Gastroesophageal sphincter (tissue), 4 donors: ENCODE measurements around the gene CNPY4. TPM values are rescaled to one million over a fixed set of nuclear protein-coding genes. Genes with fewer than 3 reads are reported as not detected.

Experiments used
- ATAC-seq: fragments of 150-250 bp; one replicate; pipeline ENCODE4 v1.9.1; 2016; ENCODE audit warnings: mild to moderate bottlenecking, moderate library complexity
- H3K27ac ChIP-seq, 4 donors: fragments of 200-600 bp; sonication (generic) in 3 of 4; 1 replicate in 3 of 4; 2 replicates in 1 of 4; pipeline ENCODE4 v1.5.1; 2016 to 2019
- H3K27me3 ChIP-seq: fragments of 200-600 bp; sonication (generic); one replicate; pipeline ENCODE4 v1.5.1; 2019
- H3K36me3 ChIP-seq, 2 donors: fragments of 200-600 bp; sonication (generic); one replicate each; pipeline ENCODE4 v1.5.1; 2019; ENCODE audit warnings: control low read depth in 1 of 2
- H3K4me1 ChIP-seq, 3 donors: fragments of 200-600 bp; sonication (generic); 1 replicate in 2 of 3; 2 replicates in 1 of 3; pipeline ENCODE4 v1.5.1; 2016 to 2019; ENCODE audit warnings: control low read depth in 2 of 3
- H3K4me3 ChIP-seq, 2 donors: fragments of 200-600 bp; sonication (generic); one replicate each; pipeline ENCODE4 v1.5.1; 2019; ENCODE audit warnings: mild to moderate bottlenecking in 1 of 2, moderate library complexity in 1 of 2
- H3K9me3 ChIP-seq, 3 donors: fragments of 200-600 bp; sonication (generic); one replicate each; pipeline ENCODE4 v1.5.1; 2017 to 2019; ENCODE audit warnings: control low read depth in 2 of 3
- EP300 ChIP-seq: sonication (generic); formaldehyde crosslinking; IDR thresholded peaks from one replicate; pipeline ENCODE4 v1.6.1; 2017; ENCODE audit warnings: antibody characterized with exemption, mild to moderate bottlenecking
- POLR2A ChIP-seq, 2 donors: fragments of 450-650 bp; IDR thresholded peaks; one replicate each; pipeline ENCODE4 v1.6.1; 2017; ENCODE audit warnings: antibody characterized with exemption in 2 of 2, mild to moderate bottlenecking in 2 of 2, moderate library complexity in 1 of 2
- POLR2AphosphoS5 ChIP-seq: sonication (generic); formaldehyde crosslinking; IDR thresholded peaks from one replicate; pipeline ENCODE4 v1.6.1; 2017; ENCODE audit warnings: antibody characterized with exemption
- WGBS, 2 donors: methylation state at CpG; one replicate each; pipeline ENCODE4 v1.1.5; 2018; ENCODE audit warnings: low coverage in 1 of 2; 5-methylcytosine and 5-hydroxymethylcytosine counted together
- total RNA-seq, 4 donors: library from RNA; depleted of rRNA; stranded (reverse); fragments of >200 nt; gene quantifications; one replicate each; pipeline ENCODE4 v1.1.0, GENCODE V29; 2016
- TF ChIP-seq, protein P1 (sequence below), 4 experiments: fragments of 200-600 bp in 2 of 4; fragments of 450-650 bp in 2 of 4; sonication (generic) in 1 of 4; IDR thresholded peaks; one replicate each; pipeline ENCODE4 v1.5.1; 2017 to 2019; ENCODE audit warnings: antibody characterized with exemption in 4 of 4, mild to moderate bottlenecking in 2 of 4, moderate library complexity in 2 of 4

CNPY4 gene
- total RNA-seq, 4 donors from 2014 or later, result 13.0 to 21.0 (median 14.8) TPM

DNA sequence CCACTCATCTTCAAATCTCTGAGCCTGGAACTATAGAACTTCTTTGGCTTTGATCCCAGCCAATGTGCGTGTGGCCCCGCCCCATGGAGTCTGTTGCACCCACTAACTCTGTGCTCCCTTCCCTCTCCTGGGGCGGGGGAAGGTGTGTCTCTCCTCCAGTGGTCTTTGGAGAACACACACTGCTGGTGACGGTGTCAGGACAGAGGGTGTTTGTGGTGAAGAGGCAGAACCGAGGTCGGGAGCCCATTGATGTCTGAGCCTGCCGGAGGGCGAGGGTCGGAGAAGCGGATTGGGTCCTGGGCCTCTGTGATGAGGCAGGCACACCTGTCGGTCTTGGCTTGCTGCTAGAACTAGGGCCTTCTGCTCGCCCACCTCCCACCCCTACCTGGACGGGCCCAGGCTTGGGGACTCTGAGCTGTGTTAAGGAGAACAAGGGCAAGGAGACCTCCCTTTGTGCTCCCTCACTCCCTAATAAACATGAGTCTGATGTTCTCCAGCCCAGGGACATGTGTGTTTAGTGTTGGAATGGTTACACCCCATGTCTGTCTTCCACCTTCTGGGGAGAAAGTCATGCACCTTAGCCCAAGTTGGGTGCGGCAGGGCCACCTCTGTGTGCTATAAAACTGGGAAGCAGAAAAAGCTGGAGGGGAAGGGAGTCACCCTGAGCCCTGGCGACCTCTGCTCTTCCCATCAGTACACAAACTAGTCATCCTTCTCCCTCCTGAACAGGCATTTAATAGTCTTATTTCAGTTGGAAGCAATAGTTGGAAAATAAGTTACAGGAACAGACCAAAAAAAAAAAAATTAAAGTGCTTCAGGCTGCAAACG, 34.5 kb downstream of the CNPY4 start:
- Histone ChIP-seq H3K27me3 (no peaks in the 10 kb centered on the region), H3K27ac (no peak overlapping the region), H3K4me1 (peaks cover 0 to 60% (median 19%) of the 10 kb centered on the region in 3 donors), H3K9me3 (no peaks in the 10 kb centered on the region), H3K4me3 (no peak overlapping the region), H3K36me3 (peaks cover 0 to 59% of the 10 kb centered on the region in 2 donors)
- no peak for TF ChIP-seq POLR2A (IDR thresholded peaks at IDR 0.05)
- TF ChIP-seq, protein P1, sequence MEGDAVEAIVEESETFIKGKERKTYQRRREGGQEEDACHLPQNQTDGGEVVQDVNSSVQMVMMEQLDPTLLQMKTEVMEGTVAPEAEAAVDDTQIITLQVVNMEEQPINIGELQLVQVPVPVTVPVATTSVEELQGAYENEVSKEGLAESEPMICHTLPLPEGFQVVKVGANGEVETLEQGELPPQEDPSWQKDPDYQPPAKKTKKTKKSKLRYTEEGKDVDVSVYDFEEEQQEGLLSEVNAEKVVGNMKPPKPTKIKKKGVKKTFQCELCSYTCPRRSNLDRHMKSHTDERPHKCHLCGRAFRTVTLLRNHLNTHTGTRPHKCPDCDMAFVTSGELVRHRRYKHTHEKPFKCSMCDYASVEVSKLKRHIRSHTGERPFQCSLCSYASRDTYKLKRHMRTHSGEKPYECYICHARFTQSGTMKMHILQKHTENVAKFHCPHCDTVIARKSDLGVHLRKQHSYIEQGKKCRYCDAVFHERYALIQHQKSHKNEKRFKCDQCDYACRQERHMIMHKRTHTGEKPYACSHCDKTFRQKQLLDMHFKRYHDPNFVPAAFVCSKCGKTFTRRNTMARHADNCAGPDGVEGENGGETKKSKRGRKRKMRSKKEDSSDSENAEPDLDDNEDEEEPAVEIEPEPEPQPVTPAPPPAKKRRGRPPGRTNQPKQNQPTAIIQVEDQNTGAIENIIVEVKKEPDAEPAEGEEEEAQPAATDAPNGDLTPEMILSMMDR (IDR thresholded peaks at IDR 0.05), result no peak
- TF ChIP-seq EP300, result no peak
- TF ChIP-seq POLR2AphosphoS5, result no peak
- no peak for ATAC-seq
- 28 to 72% methylated on average over 4 of the region's 16 CpGs for WGBS, 2 donors

DNA sequence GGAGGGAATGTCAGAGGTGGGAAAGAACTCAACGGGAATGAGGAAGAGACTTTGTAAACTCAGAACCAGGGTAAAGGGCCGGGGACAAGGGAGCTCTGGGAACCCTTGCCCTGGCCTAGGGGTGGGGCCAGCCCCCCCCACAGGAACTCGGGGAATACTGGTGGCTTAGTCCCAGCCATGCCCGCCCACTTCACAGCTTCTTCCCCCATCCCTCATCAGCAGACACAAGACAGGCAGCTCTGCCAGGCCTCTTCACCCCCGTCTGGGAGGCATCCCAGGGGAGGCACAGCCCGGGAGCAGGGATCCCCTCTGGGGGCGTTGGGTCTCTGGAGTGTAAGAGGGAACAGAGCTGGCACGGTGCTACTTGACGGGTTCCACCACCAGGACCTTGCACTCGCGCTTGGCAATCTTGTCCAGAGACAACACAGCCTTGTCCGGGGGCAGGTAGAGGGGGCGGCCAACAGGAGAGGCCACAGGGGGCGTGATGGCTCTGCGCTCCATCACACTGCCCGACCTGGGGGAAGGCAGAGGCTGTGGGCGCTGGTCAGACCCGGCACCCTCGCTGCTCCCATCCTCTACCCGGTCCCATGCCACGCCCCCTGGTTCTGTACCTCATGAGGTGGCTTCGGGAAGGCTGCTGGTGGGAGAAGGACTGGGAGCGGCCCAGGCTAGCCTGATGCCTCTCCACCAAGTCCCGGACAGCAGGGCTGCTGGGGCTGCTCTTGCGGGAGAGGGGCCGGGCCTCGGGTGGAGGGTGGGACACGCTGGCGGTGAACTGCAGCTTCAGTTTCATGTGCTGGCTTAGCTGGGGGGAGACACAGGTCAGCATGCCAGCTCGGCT, 35.4 kb downstream of the CNPY4 start:
- Histone ChIP-seq H3K36me3 (peaks cover 0 to 59% of the 10 kb centered on the region in 2 donors), H3K9me3 (no peaks in the 10 kb centered on the region)
- no peak for ATAC-seq

DNA sequence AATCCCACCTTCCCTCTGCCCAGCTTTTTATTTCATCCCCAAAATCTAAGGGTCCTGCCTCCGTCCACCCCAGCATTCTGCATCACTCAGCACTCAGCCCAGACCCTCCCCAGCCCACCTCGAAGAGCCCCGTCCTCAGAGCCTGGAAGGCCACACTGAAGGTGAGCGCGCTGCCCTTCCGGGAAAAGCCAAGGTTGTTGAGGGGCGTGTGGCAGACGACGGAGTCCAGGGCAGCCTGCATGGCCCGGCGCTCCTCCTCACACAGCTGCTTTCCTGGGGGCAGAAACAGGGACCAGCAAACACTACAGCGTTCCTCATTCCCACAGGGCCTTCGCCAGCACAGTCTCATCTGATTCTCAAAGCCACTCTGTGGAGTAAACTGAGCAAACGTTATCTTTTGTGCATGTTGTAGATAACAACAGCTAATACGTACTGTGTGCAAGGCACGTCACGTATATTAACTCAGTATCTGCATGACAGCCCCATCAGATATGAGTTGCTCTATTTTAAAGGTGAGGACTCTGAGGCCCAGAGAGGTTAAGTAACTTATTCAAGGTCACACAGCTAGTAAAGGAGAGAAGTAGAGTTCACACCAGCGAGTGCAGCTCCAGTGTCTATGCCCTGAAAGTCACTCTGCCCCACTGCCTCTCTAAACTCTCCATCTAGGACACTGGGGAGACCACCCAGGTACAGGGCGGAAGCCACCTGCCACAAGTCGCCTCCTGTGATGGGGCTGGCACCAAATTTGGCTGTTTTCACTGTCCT, 36.3 kb downstream of the CNPY4 start:
- Histone ChIP-seq H3K27ac (no peak overlapping the region), H3K4me1 (peaks cover 0 to 49% (median 14%) of the 10 kb centered on the region in 3 donors), H3K36me3 (peaks cover 0 to 59% of the 10 kb centered on the region in 2 donors), H3K9me3 (no peaks in the 10 kb centered on the region), H3K27me3 (no peaks in the 10 kb centered on the region), H3K4me3 (no peak overlapping the region)
- WGBS, 2 donors, result 40 to 89% methylated on average over 2 to 5 of the region's 20 CpGs
- no peak for ATAC-seq
- TF ChIP-seq POLR2AphosphoS5 (no peak), POLR2A (IDR thresholded peaks at IDR 0.05) (no peak), EP300 (no peak)
- TF ChIP-seq, protein P1 (IDR thresholded peaks at IDR 0.05), result no peak

More for the DNA sequence above, 35.4 kb downstream of the CNPY4 start:
- WGBS, 2 donors, result 42 to 60% methylated on average over 1 to 6 of the region's 30 CpGs
- no peaks in the 10 kb centered on the region for H3K27me3 ChIP-seq
- TF ChIP-seq EP300 (no peak), POLR2AphosphoS5 (no peak), POLR2A (IDR thresholded peaks at IDR 0.05) (no peak)
- TF ChIP-seq, protein P1 (IDR thresholded peaks at IDR 0.05), result no peak
- H3K27ac ChIP-seq, result no peak overlapping the region
- no peak overlapping the region for H3K4me3 ChIP-seq
- peaks cover 0 to 58% (median 16%) of the 10 kb centered on the region in 3 donors for H3K4me1 ChIP-seq

- H3K27ac ChIP-seq, result peak overlapping the region in 3 of 4 donors; percentile 84 to 89 (median 85)
- H3K4me3 ChIP-seq, result no peak overlapping the region
- H3K36me3 ChIP-seq, result peaks cover 0 to 55% of the 10 kb centered on the region in 2 donors
- WGBS, 2 donors, result 82% methylated on average over 12 of the region's 16 CpGs; no CpG with 5 or more reads in 1 of the 2 donors
- H3K27me3 ChIP-seq, result no peaks in the 10 kb centered on the region
- TF ChIP-seq EP300, result no peak
- no peak for TF ChIP-seq POLR2AphosphoS5
- TF ChIP-seq POLR2A (IDR thresholded peaks at IDR 0.05), result no peak
- no peak for ATAC-seq
- H3K4me1 ChIP-seq, result peaks cover 0 to 44% (median 14%) of the 10 kb centered on the region in 3 donors
- no peaks in the 10 kb centered on the region for H3K9me3 ChIP-seq
Observed at GRCh38 chr7:100156331-100157068, 37.1 kb downstream of the CNPY4 start.
